GM18520 (cell line): ENCODE data around the gene CALHM4.
A peak's percentile ranks its signal among the peaks of the same experiment; 100 is the strongest.

Experiments used
- ATAC-seq: cut with Tn5 transposase; IDR thresholded peaks from one replicate; pipeline ENCODE4 v1.9.1; 2021; ENCODE audit not compliant: unreplicated experiment

Gene CALHM4

GRCh38 chr6:116536216-116536621, 17.3 kb upstream of the CALHM4 start:
- ATAC-seq, result no peak

DNA sequence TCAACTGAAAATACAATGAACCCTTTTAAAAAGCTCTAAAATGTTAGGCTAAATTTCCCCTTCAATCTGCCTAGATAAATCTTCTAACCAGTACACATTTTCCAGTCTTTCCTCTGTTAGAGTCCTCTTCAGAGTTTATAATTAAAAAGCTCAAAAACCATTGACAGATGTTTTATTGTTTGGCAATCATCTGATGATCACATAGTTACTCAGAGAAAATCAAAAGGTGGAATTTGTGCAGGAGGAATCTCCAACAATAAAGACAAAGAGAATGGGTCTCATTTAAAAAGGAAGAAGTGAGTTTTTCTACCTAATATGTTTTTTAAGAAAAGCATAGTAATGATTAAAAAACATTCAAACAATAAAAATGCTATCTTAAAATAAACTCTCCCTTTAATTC, 11.1 kb upstream of the CALHM4 start:
- ATAC-seq, result no peak

GRCh38 chr6:116543149-116543548, 10.4 kb upstream of the CALHM4 start:
- no peak for ATAC-seq

DNA sequence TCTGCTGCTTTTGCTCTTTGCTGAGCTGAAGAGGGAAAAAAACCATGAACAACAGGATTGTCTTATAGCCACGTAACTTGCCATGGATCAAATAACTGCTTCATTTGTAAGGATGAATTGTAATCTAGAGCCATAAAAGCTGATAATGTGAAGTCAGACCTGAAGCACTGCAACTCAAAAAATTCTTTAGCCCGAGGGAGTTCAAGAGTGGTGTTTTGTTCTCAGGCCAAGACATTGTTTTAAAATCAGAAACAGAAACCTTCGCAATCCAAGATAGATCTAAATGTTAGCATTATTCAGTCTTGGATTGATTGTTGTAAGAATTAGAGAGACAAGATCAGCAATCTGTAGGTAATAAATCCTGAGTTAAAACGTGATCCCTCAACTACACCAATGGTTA, 7.9 kb upstream of the CALHM4 start, which contains the start of gene TRAPPC3L:
Gene TRAPPC3L (minus strand): TSS at position 34 of the 400 bp plus-strand sequence. CDS start 170 bp downstream, outside the sequence.
- no peak for ATAC-seq

DNA sequence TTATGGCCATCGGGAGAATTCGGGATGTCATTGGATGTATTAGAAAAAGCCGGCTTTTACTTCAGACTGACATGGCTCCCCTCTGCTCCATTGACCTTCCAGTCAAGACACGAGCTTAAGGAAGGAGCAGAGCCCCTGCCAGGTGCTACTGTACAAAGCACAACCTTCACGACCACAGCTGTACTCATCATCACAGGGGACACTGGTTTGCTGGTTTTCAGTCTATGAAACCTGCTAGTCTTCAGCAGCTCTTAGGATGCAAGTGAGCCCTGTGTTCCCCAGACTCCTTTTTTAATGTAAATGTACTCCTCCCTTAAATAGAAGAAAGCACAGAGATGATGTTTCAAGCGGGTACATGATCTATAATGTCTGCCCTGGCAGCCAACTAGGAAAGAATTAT, 6.2 kb upstream of the CALHM4 start:
- no peak for ATAC-seq

DNA sequence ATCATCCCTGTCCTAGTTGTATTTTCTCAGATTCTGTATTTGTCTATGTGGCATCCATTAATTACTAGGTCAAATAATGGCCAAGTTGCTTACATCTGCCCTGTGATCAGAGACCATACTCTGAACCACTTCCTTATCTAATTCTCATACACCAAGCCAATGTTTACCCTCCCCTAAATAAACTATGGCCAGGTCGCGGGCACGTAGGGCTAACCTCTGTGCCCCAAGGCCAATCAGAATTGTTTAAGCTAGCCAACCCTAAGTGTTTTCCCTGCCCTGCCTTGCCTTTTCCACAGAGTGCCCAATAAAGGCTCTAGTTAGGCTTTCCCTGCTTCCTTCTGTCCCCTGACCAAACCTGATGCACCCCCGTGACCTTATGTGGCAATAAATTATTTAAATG, 2.8 kb upstream of the CALHM4 start:
- no peak for ATAC-seq

DNA sequence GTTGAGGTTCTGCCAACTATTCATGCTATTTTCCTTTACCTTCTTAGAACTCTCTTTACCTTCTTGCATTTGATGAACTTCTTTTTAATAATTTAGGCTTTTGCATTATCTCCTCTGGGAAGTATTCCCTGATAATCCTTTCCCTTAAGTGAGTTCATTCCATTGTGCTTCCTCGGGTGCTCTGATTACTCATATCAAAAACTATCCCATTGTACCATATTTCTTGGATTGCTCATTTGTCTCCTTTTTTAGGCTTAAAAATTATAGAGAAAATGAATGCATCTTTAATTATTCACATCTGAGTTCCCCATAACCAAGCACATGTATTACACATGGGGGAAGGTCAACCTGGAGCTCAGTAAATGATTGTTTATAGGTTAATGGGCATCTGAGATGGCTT, 2.5 kb downstream of the CALHM4 start:
- no peak for ATAC-seq

DNA sequence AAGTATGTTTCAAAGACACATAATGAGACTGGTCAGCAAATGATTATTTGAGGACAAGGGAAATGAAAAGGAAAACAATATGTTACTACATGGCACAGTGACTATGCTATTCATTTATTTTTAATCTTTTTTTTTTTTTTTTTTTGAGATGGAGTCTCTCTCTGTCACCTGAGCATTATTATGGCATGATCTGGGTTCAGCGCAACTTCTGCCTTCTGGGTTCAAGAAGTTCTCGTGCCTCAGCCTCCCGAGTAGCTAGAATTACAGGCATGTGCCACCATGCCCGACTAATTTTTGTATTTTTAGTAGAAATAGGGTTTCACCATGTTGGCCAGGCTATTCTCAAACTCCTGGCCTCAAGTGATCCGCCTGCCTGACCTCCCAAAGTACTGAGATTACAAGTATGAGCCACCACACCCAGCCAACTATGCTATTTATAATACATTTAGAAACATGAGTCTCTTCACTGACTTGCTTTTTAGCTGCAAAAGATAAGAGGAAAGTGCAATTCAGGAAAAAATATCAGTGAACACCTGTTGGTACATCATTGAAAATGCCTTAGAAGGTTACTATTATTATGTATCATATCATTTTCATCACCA, 3.4 kb downstream of the CALHM4 start:
- no peak for ATAC-seq

DNA sequence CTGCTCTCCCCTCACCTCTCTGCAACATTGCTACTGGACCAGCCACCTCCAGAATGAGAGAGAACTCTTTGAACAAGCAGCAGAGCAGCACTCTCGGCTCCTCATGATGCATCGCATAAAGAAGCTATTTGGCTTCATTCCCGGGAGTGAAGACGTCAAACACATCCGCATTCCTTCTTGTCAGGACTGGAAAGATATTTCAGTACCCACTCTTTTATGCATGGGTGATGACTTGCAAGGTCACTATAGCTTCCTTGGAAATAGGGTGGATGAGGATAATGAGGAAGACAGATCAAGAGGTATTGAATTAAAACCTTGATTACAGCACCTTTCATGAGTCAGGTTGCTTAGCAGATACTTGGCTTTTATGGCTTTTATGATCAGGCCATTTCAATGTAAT, 4.3 kb downstream of the CALHM4 start:
- ATAC-seq, result no peak

DNA sequence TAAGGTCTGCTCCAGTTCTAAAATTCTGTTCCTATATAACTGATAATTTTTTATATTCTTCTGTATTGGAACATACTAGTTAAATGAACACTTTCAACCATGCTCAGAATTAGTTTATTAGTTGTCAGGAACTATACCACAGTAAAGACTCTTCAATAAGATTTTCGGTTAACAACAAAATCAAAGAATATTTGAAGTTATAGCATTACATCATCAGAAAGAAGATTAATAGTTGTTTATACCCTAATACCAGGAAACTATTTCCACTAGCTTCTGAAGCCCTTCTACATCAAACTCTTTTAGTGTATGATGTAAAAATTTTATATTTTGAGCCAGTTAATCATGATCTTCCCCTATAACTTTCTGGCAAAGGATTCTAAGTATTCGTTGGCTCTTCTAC, 6.6 kb downstream of the CALHM4 start:
- ATAC-seq, result no peak

DNA sequence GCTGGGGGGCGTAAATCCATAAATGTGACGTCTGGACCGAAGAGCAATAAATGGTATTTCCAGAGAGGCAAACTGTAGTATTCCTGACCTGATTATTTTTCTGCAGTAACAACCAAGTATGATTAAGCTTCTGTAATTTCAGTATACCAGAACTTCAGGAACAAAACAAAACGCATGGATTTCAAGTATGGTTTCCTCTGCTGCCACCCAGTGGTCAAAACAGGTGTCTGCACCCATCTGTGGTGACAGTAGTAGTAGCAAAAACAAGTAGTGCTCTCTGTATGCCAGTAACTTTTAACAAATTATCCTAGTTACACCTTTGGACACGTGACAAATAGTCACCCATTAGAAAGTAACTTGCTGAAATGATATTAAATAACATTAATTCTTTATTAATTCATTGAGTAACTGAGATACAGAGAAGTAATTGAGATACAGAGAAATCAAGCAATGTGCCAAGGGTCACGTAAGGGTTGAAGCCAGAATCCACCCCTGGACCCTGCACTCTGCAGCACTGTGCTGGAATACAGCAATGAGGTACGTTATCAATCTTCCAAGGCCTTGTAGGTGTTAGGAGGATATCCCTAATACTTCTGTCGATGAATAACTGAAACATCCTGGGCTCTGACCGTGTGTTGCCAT, 7.9 kb downstream of the CALHM4 start:
- ATAC-seq, result no peak

- ATAC-seq, result no peak
Measured at GRCh38 chr6:116562019-116562403, 8.5 kb downstream of the CALHM4 start.

DNA sequence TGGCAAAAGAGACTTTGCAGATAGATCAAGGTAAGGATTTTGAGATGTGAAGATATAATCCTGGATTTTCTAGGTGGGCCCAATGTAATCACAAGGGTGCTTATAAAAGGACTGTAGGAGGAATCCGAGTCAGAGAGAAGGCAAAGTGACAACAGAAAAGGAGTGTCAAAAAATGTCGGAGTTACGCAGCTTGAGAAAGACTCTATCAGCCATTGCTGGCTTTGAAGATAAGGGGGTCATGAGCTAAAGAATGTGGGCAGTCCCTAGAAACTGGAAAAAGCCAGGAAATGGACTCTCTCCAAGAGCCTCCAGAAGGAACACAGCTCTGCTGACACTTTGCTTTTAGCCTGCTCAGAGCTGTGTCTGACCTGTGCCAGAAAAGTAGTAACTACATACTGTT, 9.1 kb downstream of the CALHM4 start:
- no peak for ATAC-seq

GRCh38 chr6:116563830-116564229, 10.3 kb downstream of the CALHM4 start:
- no peak for ATAC-seq

- ATAC-seq, result no peak
Measured at GRCh38 chr6:116564311-116564710, 10.8 kb downstream of the CALHM4 start.

- no peak for ATAC-seq
Measured at GRCh38 chr6:116564921-116565872, 11.6 kb downstream of the CALHM4 start.

GRCh38 chr6:116568111-116568510, 14.6 kb downstream of the CALHM4 start:
- no peak for ATAC-seq

GRCh38 chr6:116568821-116569755, 15.5 kb downstream of the CALHM4 start:
- no peak for ATAC-seq

DNA sequence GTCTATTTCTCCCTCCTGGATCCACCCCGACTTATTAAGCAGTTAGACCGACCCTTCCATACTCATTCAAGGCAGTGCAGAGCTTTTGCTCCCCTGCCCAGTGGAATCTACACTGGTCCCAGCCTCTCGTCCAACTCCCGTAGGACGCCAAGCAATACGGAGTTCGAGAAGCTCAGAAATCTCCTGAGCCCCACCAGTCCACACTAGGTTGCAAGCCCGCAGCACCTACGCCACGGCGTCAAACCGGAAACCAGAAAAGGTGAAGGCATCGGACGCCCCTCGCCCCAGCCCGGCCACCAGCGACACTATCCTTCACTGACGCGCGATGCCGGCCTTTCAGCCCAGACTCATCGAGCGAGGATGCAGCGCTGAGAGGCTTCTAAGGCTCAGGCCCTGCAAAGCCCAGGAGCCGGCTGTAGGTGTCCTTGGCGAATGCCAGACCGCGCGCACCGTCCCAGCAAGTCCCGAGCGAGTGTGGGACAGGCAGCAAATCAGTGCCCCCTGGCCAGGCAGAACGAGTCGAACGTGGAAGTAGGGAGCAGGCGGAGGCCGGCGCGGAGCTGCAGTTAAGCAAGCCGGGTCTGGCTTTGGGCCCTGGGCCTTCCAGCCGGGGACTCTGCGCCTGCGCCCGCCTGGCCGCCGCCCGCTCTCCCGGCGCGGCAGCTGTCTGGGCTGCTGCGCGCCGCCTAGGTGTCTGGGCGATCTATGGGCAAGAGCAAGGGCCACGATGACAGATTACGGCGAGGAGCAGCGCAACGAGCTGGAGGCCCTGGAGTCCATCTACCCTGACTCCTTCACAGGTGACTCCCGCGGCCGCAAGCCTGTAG, 17.5 kb downstream of the CALHM4 start, which contains the start of gene RWDD1:
Gene RWDD1 (plus strand): TSS at position 649 of the 827 bp plus-strand sequence. CDS start 79 bp downstream, at position 728.
- ATAC-seq, result peak; percentile 94

DNA sequence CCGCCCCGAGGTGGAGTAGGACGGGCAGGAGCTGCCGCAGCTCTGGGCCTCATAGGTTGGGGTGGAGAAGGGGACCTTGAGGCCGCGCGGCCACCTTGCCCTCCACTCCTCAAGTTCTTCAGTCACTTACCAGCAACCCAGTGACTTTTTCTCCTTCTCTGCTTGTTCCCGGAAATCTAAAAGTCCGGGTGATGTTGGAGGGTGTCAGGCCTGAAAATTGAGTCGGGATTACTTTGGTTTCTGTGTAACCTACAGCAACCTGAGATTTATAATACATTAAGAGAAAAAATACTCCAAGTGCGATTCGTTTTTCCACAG, 18.1 kb downstream of the CALHM4 start:
- ATAC-seq, result no peak
